ENCODE data around the gene LACRT. TPM values are rescaled to one million over a fixed set of nuclear protein-coding genes. Genes with fewer than 3 reads are reported as not detected.
"Not testable (repeated sequence)": the region's sequence is repeated elsewhere in the genome, so short reads cannot be mapped to it uniquely, and the experiment has no call there.

LACRT gene
- total and polyA plus RNA-seq, 9 of the 15 experiments (the other 6 are each of a cell fraction or from before 2014, with no cell fraction given) = not detected

DNA sequence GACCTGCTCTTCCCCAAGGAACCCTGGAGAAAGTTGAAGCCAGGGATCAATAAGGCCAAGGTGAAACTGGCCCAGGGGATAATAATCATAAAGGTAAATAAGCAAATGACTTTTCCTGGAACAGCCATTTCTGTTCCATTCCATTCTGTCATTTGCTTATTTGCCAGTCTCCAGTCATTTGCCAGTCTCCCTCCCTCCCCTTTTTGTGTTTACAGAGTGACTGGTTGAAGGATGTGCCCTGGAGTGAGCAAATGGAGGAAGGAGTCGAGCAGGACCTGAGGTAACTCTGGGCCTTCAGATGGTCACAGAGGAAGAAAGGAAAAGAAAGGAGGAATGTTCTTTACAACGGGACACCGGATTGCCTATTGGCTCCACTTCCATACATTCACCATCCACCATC, 31.3 kb upstream of the LACRT start:
- ChIA-PET CTCF (ENCODE audit: low intra/inter-chr PET ratio) (interaction anchor here (0.6 kb wide), 1 partner anchor 255 kb away, joined by 3 read pairs; no protein-coding TSS in a partner anchor), POLR2A (no interaction called here)
- Histone ChIP-seq H3K9me3 (replicated peaks; ENCODE audit: control insufficient read depth, insufficient read depth, low read depth, low read length) (no peaks in the 10 kb centered on the region), H3K27me3 (ENCODE audit: control insufficient read depth in 2 of 2, insufficient read depth in 2 of 2, low read length in 2 of 2) (no peaks in the 10 kb centered on the region), H4K20me1 (replicated peaks; ENCODE audit: control insufficient read depth, insufficient read depth, low read length) (no peaks in the 10 kb centered on the region), H3K27ac (ENCODE audit: extremely low read depth, low read depth, low read length) (no peak overlapping the region), H2AFZ (ENCODE audit: low read depth, low read length) (no peak overlapping the region), H3K36me3 (ENCODE audit: control insufficient read depth, insufficient read depth, low read length) (no peaks in the 10 kb centered on the region), H3K9me1 (ENCODE audit: control insufficient read depth, insufficient read depth, low read length) (no peaks in the 10 kb centered on the region), H3K4me2 (ENCODE audit: insufficient read depth, low read length) (no peak overlapping the region), H3K79me2 (ENCODE audit: control insufficient read depth, insufficient read depth, low read length) (no peaks in the 10 kb centered on the region), H3K4me3 (no peak overlapping the region), H3K4me1 (replicated peaks in 1 of 2; ENCODE audit: control insufficient read depth in 2 of 2, insufficient read depth in 2 of 2, low read length in 2 of 2) (no peaks in the 10 kb centered on the region), H3K9ac (ENCODE audit: insufficient read depth in 1 of 2, low read depth in 2 of 2, low read length in 2 of 2) (no peak overlapping the region)
- 0% methylated on average over 1 of the region's 3 CpGs for WGBS (ENCODE audit: insufficient coverage, low coverage, missing lambda C conversion rate)
- FAIRE-seq (no peak), DNase-seq (ENCODE audit: extremely low read depth in 1 of 4, low spot score in 3 of 4) (no peak), ATAC-seq (no peak)
- BruUV-seq (replicated peaks) = no TSS peak
- in situ Hi-C loops (cut with MboI) = no loop called here
- intact Hi-C loops (cut with micrococcal nuclease) = no loop called here
- TF ChIP-seq, protein P1, sequence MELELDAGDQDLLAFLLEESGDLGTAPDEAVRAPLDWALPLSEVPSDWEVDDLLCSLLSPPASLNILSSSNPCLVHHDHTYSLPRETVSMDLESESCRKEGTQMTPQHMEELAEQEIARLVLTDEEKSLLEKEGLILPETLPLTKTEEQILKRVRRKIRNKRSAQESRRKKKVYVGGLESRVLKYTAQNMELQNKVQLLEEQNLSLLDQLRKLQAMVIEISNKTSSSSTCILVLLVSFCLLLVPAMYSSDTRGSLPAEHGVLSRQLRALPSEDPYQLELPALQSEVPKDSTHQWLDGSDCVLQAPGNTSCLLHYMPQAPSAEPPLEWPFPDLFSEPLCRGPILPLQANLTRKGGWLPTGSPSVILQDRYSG (tag; conservative IDR thresholded peaks at IDR 0.05; ENCODE audit: low read depth) = no peak
- TF ChIP-seq LARP7 (IDR thresholded peaks at IDR 0.05) = no peak

DNA sequence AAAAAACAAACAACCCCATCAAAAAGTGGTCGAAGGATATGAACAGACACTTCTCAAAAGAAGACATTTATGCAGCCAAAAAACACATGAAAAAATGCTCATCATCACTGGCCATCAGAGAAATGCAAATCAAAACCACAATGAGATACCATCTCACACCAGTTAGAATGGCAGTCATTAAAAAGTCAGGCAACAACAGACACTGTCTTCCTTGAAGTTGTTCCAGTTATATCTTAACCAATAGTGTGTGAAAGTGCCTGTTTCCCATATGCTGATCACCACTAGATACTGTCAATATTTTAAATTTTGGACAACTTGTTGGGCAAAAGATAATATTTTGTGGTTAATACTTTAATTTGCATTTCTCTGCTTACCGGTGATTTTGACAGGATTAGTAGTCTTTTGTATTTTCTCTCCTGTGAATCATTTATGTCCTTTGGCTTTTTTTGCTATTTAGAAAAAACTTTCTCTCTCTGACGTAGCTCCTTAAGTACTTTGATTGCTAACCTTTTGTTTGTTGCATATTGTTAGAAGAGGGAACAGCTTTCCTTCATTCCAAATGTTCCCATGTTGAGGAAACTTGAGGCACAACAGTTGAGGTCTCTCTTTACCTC, 30.4 kb upstream of the LACRT start:
- H3K27me3 ChIP-seq (ENCODE audit: control insufficient read depth in 2 of 2, insufficient read depth in 2 of 2, low read length in 2 of 2); POLR2A ChIA-PET; H4K20me1 ChIP-seq (replicated peaks; ENCODE audit: control insufficient read depth, insufficient read depth, low read length); FAIRE-seq; H3K9me3 ChIP-seq (replicated peaks; ENCODE audit: control insufficient read depth, insufficient read depth, low read depth, low read length); DNase-seq (ENCODE audit: extremely low read depth in 1 of 4, low spot score in 3 of 4); H3K9ac ChIP-seq (ENCODE audit: insufficient read depth in 1 of 2, low read depth in 2 of 2, low read length in 2 of 2); H3K4me1 ChIP-seq (replicated peaks in 1 of 2; ENCODE audit: control insufficient read depth in 2 of 2, insufficient read depth in 2 of 2, low read length in 2 of 2); ATAC-seq; intact Hi-C loops (cut with micrococcal nuclease); H3K79me2 ChIP-seq (ENCODE audit: control insufficient read depth, insufficient read depth, low read length); H3K4me2 ChIP-seq (ENCODE audit: insufficient read depth, low read length); in situ Hi-C loops (cut with MboI); BruUV-seq (replicated peaks); H2AFZ ChIP-seq (ENCODE audit: low read depth, low read length); H3K36me3 ChIP-seq (ENCODE audit: control insufficient read depth, insufficient read depth, low read length); H3K27ac ChIP-seq (ENCODE audit: extremely low read depth, low read depth, low read length); H3K4me3 ChIP-seq; H3K9me1 ChIP-seq (ENCODE audit: control insufficient read depth, insufficient read depth, low read length): not testable (repeated sequence)
- CTCF ChIA-PET (ENCODE audit: low intra/inter-chr PET ratio) = interaction anchor here (0.6 kb wide), 1 partner anchor 42 kb away, joined by 3 read pairs; no protein-coding TSS in a partner anchor
- 0% methylated on average over 2 of the region's 3 CpGs for WGBS (ENCODE audit: insufficient coverage, low coverage, missing lambda C conversion rate)

All from K562 (cell line).